Calu3 (cell line): ENCODE results near the gene ETNK2. TPM values are rescaled to one million over a fixed set of nuclear protein-coding genes. Genes with fewer than 3 reads are reported as not detected.

ENCODE experiments used
- BruUV-seq: library from RNA; stranded (reverse); fragments of 400-500 nt; replicated peaks from 2 replicates; lab custom pipeline; 2021; lab: Mats Ljungman, UMichigan
- CTCF ChIA-PET: fragments of 300-600 bp; sonication (Branson Sonifier 250); formaldehyde crosslinking; loops from one replicate; lab custom pipeline; 2022; ENCODE audit warnings: antibody characterized with exemption; lab: Charles Lee
- DNase-seq: peaks from one replicate; pipeline ENCODE4 v3.0.0; 2022
- H3K27ac Mint-ChIP-seq: one replicate; pipeline ENCODE4 v1.8.0; 2022; ENCODE audit warnings: mixed read lengths; ENCODE audit not compliant: unreplicated experiment
- H3K27me3 Mint-ChIP-seq: one replicate; pipeline ENCODE4 v1.8.0; 2022; ENCODE audit warnings: mixed read lengths; ENCODE audit not compliant: unreplicated experiment
- H3K36me3 Mint-ChIP-seq: one replicate; pipeline ENCODE4 v1.8.0; 2022; ENCODE audit warnings: mild to moderate bottlenecking, moderate library complexity, mixed read lengths; ENCODE audit not compliant: insufficient read depth, unreplicated experiment
- H3K4me1 Mint-ChIP-seq: one replicate; pipeline ENCODE4 v1.8.0; 2022; ENCODE audit warnings: mild to moderate bottlenecking, low read depth, mixed read lengths; ENCODE audit not compliant: unreplicated experiment
- H3K4me3 Mint-ChIP-seq: one replicate; pipeline ENCODE4 v1.8.0; 2022; ENCODE audit warnings: mild to moderate bottlenecking, low read depth, moderate library complexity, mixed read lengths; ENCODE audit not compliant: unreplicated experiment
- H3K9me3 Mint-ChIP-seq: one replicate; pipeline ENCODE4 v1.8.0; 2022; ENCODE audit warnings: low read depth, mixed read lengths; ENCODE audit not compliant: unreplicated experiment
- intact Hi-C: fragments of 100-400 bp; cut with micrococcal nuclease; formaldehyde crosslinking; loops from one replicate; pipeline ENCODE4 v1.10.0; 2022; ENCODE audit not compliant: unreplicated experiment
- total RNA-seq: library from RNA; stranded (reverse); gene quantifications from 2 replicates; pipeline ENCODE4 v1.2.3, GENCODE V29; 2022
- TF ChIP-seq, protein P1 (sequence below): fragments of 200-600 bp; IDR thresholded peaks from one replicate; pipeline ENCODE4 v1.8.0; 2022; ENCODE audit warnings: antibody characterized with exemption; ENCODE audit not compliant: unreplicated experiment

ETNK2 gene
- total RNA-seq, 1 experiment from 2014 or later, result 5.0 TPM

DNA sequence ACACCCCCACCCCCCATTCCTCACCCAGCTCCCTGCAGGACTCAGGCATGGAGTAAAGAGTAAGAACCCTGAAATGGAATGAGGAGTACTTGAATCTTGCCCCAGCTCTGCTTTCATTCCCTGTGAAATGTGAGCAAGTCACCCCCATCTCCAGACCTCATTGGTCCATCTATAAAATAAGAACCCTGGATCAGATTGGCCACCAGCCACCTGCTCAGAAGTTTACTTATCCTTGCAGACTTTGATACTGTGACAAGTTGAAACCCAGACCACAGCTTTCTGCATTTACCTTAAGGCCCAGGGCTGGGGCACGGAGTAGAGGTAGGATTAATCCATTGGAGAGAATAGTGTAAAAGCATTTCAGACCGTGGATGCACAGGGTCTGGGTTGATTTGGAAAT lies 42.2 kb upstream of the ETNK2 start:
- no peak for DNase-seq
- BruUV-seq, result no TSS peak
- CTCF ChIA-PET, result no interaction called here
- H3K27ac Mint-ChIP-seq, result no peak overlapping the region
- peaks cover 29% of the 10 kb centered on the region for H3K4me1 Mint-ChIP-seq
- peaks cover 25% of the 10 kb centered on the region for H3K27me3 Mint-ChIP-seq
- no peak overlapping the region for H3K4me3 Mint-ChIP-seq
- H3K9me3 Mint-ChIP-seq, result peaks cover 4% of the 10 kb centered on the region
- TF ChIP-seq, protein P1, sequence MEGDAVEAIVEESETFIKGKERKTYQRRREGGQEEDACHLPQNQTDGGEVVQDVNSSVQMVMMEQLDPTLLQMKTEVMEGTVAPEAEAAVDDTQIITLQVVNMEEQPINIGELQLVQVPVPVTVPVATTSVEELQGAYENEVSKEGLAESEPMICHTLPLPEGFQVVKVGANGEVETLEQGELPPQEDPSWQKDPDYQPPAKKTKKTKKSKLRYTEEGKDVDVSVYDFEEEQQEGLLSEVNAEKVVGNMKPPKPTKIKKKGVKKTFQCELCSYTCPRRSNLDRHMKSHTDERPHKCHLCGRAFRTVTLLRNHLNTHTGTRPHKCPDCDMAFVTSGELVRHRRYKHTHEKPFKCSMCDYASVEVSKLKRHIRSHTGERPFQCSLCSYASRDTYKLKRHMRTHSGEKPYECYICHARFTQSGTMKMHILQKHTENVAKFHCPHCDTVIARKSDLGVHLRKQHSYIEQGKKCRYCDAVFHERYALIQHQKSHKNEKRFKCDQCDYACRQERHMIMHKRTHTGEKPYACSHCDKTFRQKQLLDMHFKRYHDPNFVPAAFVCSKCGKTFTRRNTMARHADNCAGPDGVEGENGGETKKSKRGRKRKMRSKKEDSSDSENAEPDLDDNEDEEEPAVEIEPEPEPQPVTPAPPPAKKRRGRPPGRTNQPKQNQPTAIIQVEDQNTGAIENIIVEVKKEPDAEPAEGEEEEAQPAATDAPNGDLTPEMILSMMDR, result no peak
- intact Hi-C loops, result no loop called here
- H3K36me3 Mint-ChIP-seq, result peaks cover 8% of the 10 kb centered on the region

DNA sequence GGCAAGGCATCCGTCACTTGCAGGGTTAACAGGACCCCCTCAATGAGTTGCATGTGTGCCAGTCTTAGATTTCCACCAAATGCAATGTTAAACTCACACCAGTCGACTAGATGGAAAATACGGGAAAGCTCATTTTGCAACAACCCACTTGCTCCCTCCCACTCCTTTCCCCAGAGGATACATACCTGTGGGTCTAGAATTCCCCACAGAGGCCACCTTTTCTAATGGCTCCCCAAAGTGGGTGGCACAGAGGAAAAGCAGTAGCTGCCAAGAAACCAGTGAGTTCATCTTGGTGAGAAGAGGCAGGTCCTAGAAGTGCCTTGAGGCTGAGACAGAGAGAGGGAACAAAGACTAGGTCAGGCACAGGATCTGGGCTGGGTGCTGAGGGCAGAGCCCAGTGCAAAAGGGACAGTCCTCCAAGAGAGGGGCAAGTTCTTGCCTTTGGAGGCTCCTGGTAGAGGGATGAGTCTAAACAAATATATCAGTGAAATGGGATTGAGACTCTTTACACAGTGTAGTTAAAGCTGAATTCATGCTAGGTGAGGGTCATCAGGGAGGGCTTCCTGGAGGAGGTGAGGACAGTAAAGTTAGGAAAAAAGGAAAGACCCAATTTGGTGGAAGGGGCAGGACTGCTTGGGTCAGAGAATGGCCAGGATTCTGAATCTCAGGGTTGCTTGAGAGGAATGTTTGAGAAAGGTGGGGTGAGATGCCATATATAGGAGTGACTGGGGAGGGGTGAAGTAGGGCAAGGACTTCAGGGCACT lies 40.9 kb upstream of the ETNK2 start:
- H3K4me3 Mint-ChIP-seq, result no peak overlapping the region
- no peak overlapping the region for H3K27ac Mint-ChIP-seq
- CTCF ChIA-PET, result interaction anchor here (0.5 to 0.7 kb wide), 4 partner anchors 9 to 84 kb away, joined by 3 to 6 read pairs (median 4); no protein-coding TSS in a partner anchor
- intact Hi-C loops, result no loop called here
- peaks cover 18% of the 10 kb centered on the region for H3K4me1 Mint-ChIP-seq
- peaks cover 4% of the 10 kb centered on the region for H3K9me3 Mint-ChIP-seq
- peaks cover 38% of the 10 kb centered on the region for H3K27me3 Mint-ChIP-seq
- no TSS peak for BruUV-seq
- TF ChIP-seq, protein P1, result no peak
- no peak for DNase-seq
- no peaks in the 10 kb centered on the region for H3K36me3 Mint-ChIP-seq

DNA sequence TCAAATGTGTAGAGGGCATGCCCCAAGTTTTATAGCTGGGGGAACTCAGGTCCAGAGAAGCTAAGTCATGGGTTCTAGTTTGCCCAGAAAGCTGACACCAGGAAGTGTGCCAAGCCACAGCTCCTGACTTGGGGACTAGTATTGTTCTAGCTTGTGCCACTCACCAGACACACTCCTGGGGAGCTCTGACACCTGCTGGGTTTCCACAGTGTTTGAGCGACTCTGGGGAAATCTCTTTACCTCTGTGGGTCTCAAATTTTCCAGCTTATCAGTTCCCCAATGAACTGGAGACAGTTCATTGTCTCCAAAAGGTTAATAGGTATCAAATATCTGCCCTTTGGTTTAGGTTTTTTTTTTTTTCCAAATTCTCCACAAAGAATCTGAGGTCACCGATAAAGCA lies 40.2 kb upstream of the ETNK2 start:
- Mint-ChIP-seq H3K4me1 (peaks cover 18% of the 10 kb centered on the region), H3K36me3 (no peaks in the 10 kb centered on the region), H3K27me3 (peaks cover 45% of the 10 kb centered on the region), H3K27ac (no peak overlapping the region), H3K9me3 (peaks cover 4% of the 10 kb centered on the region), H3K4me3 (no peak overlapping the region)
- TF ChIP-seq, protein P1, result no peak
- no peak for DNase-seq
- intact Hi-C loops, result no loop called here
- BruUV-seq, result no TSS peak
- CTCF ChIA-PET, result interaction anchor here (0.5 to 0.7 kb wide), 2 partner anchors 85 to 168 kb away, joined by 4 to 5 read pairs; no protein-coding TSS in a partner anchor

DNA sequence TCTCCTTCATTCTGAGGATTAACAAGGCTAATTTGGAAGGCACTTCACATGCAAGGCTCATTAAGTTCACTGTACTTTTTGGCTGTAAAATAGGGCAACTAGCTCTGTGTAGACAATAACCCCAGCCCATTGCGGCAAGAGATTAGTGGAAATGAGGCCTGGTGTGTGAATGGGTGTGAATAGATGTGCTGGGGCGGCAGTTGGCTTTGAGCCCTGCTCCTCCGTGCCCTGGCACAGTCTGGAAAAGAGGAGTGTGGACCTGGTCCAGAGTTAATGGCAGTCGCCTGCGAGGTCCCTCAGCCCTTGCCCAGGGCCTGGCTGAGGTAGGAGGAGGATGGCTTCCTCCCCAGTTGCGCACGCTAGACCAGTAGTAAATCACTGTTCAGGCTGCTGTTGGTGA lies 39.6 kb upstream of the ETNK2 start:
- CTCF ChIA-PET, result interaction anchor here (0.7 to 1.4 kb wide), 2 partner anchors 29 to 169 kb away, joined by 4 to 7 read pairs; no protein-coding TSS in a partner anchor

More for the DNA sequence above, 39.6 kb upstream of the ETNK2 start:
- Mint-ChIP-seq H3K4me1 (peaks cover 18% of the 10 kb centered on the region), H3K4me3 (no peak overlapping the region), H3K27me3 (peaks cover 51% of the 10 kb centered on the region), H3K27ac (no peak overlapping the region), H3K36me3 (no peaks in the 10 kb centered on the region), H3K9me3 (peaks cover 4% of the 10 kb centered on the region)
- TF ChIP-seq, protein P1, result no peak
- BruUV-seq, result no TSS peak
- no peak for DNase-seq
- intact Hi-C loops, result no loop called here
